Esophagus muscularis mucosa (tissue), 3 donors: ENCODE data around the gene CD72.

ENCODE experiments used
- CTCF ChIP-seq, 3 experiments: fragments of 200-600 bp in 2 of 3; fragments of 450-650 bp in 1 of 3; sonication (generic) in 2 of 3; IDR thresholded peaks; one replicate each; pipeline ENCODE4 v1.5.1; 2017 to 2019; ENCODE audit warnings: antibody characterized with exemption in 3 of 3, mild to moderate bottlenecking in 2 of 3, moderate library complexity in 1 of 3
- POLR2A ChIP-seq: fragments of 450-650 bp; IDR thresholded peaks from one replicate; pipeline ENCODE4 v1.6.1; 2017; ENCODE audit warnings: antibody characterized with exemption, moderate library complexity, mild to moderate bottlenecking, low read depth
- POLR2AphosphoS5 ChIP-seq, 2 donors: sonication (generic); formaldehyde crosslinking; IDR thresholded peaks; one replicate each; pipeline ENCODE4 v1.6.1; 2017; ENCODE audit warnings: antibody characterized with exemption in 2 of 2

GRCh38 chr9:35651956-35652828 lies 34.0 kb upstream of the CD72 start:
- TF ChIP-seq CTCF (IDR thresholded peaks at IDR 0.05): no peak
- TF ChIP-seq POLR2A: no peak
- no peak for TF ChIP-seq POLR2AphosphoS5 (IDR thresholded peaks at IDR 0.05)
